NCI-H446 treated with DMSO at 0.1 percent for 48 hours (cell line): ENCODE results near the gene PLEKHA5.
A peak's percentile ranks its signal among the peaks of the same experiment; 100 is the strongest.
"Not testable (repeated sequence)": the region's sequence is repeated elsewhere in the genome, so short reads cannot be mapped to it uniquely, and the experiment has no call there.

Experiments used
- DNase-seq: peaks from one replicate; lab custom pipeline; 2025; lab: John Stamatoyannopoulos, UW

The PLEKHA5 gene

GRCh38 chr12:19350850-19351249 is 221.3 kb downstream of the PLEKHA5 start:
- DNase-seq: not testable (repeated sequence)

GRCh38 chr12:19351346-19351745 is 221.8 kb downstream of the PLEKHA5 start:
- DNase-seq: no peak

GRCh38 chr12:19369691-19370148 is 240.2 kb downstream of the PLEKHA5 start:
- peak; percentile 96 for DNase-seq

- DNase-seq: no peak
Observed at GRCh38 chr12:19373586-19373985, 244.1 kb downstream of the PLEKHA5 start.

- no peak for DNase-seq
Observed at GRCh38 chr12:19375888-19376287, 246.4 kb downstream of the PLEKHA5 start.

- DNase-seq: no peak
Observed at GRCh38 chr12:19376691-19377090, 247.2 kb downstream of the PLEKHA5 start.

- no peak for DNase-seq
Observed at GRCh38 chr12:19382111-19382526, 252.6 kb downstream of the PLEKHA5 start.

- DNase-seq: no peak
Observed at GRCh38 chr12:19382563-19382962, 253.0 kb downstream of the PLEKHA5 start.

GRCh38 chr12:19387161-19387560 is 257.6 kb downstream of the PLEKHA5 start:
- no peak for DNase-seq

GRCh38 chr12:19388131-19388549 is 258.6 kb downstream of the PLEKHA5 start:
- DNase-seq: no peak

GRCh38 chr12:19390051-19390598 is 260.6 kb downstream of the PLEKHA5 start:
- no peak for DNase-seq

- DNase-seq: not testable (repeated sequence)
Observed at GRCh38 chr12:19392644-19393043, 263.1 kb downstream of the PLEKHA5 start.

GRCh38 chr12:19394385-19394784 is 264.9 kb downstream of the PLEKHA5 start:
- no peak for DNase-seq

GRCh38 chr12:19397534-19397933 is 268.0 kb downstream of the PLEKHA5 start:
- DNase-seq: no peak

- no peak for DNase-seq
Observed at GRCh38 chr12:19398376-19399363, 269.1 kb downstream of the PLEKHA5 start.

GRCh38 chr12:19400649-19401285 is 271.2 kb downstream of the PLEKHA5 start:
- not testable (repeated sequence) for DNase-seq

- DNase-seq: no peak
Observed at GRCh38 chr12:19402211-19402610, 272.7 kb downstream of the PLEKHA5 start.

- peak; percentile 36 for DNase-seq
Observed at GRCh38 chr12:19402743-19403431, 273.4 kb downstream of the PLEKHA5 start.

- DNase-seq: no peak
Observed at GRCh38 chr12:19404242-19404880, 274.8 kb downstream of the PLEKHA5 start.

GRCh38 chr12:19409376-19409775 is 279.8 kb downstream of the PLEKHA5 start:
- no peak for DNase-seq

GRCh38 chr12:19410211-19410610 is 280.7 kb downstream of the PLEKHA5 start:
- peak; percentile 36 for DNase-seq
